CD4-positive, alpha-beta memory T cell (primary cell): ENCODE data around the gene TMEM174. TPM values are rescaled to one million over a fixed set of nuclear protein-coding genes. Genes with fewer than 3 reads are reported as not detected.
A peak's percentile ranks its signal among the peaks of the same experiment; 100 is the strongest.

Experiments
- CTCF ChIA-PET: fragments of 350-600 bp; sonication (Branson Sonifier 250); formaldehyde crosslinking; loops from one replicate; lab custom pipeline; 2021; ENCODE audit warnings: inconsistent platforms; ENCODE audit not compliant: partially characterized antibody; lab: Charles Lee
- POLR2A ChIA-PET: fragments of 350-600 bp; sonication (Branson Sonifier 250); formaldehyde crosslinking; loops from one replicate; lab custom pipeline; 2021; ENCODE audit not compliant: partially characterized antibody; lab: Charles Lee
- DNase-seq, 5 donors: peaks; one replicate each; pipeline versions ENCODE4 v3.0.0 to v3.0.0-alpha.2; 2020 to 2022; ENCODE audit warnings: mixed read lengths in 1 of 5
- H3K27ac ChIP-seq: one replicate; pipeline ENCODE4 v1.7.0; 2013; ENCODE audit warnings: low read depth, low read length
- H3K27me3 ChIP-seq: 2 replicates; pipeline ENCODE4 v1.7.0; 2013; ENCODE audit warnings: mild to moderate bottlenecking, low read length, moderate library complexity; ENCODE audit not compliant: insufficient read depth
- H3K36me3 ChIP-seq: 2 replicates; pipeline ENCODE4 v1.7.0; 2013; ENCODE audit warnings: mild to moderate bottlenecking, low read length, moderate library complexity; ENCODE audit not compliant: insufficient read depth
- H3K4me1 ChIP-seq: 2 replicates; pipeline ENCODE4 v1.7.0; 2013; ENCODE audit warnings: mild to moderate bottlenecking, low read length, moderate library complexity; ENCODE audit not compliant: insufficient read depth
- H3K4me3 ChIP-seq, 2 donors: one replicate each; pipeline ENCODE4 v1.7.0; 2013; ENCODE audit warnings: low read length in 2 of 2, mild to moderate bottlenecking in 1 of 2
- H3K9me3 ChIP-seq, 2 donors: one replicate each; pipeline ENCODE4 v1.7.0; 2013; ENCODE audit warnings: low read length in 2 of 2, control low read depth in 1 of 2; ENCODE audit not compliant: control insufficient read depth in 1 of 2
- H3K27ac Mint-ChIP-seq, 7 donors: one replicate each; pipeline ENCODE4 v1.8.0; 2020 to 2021; ENCODE audit warnings: mixed read lengths in 7 of 7, mild to moderate bottlenecking in 6 of 7, inconsistent platforms in 3 of 7, moderate library complexity in 3 of 7
- H3K27me3 Mint-ChIP-seq, 2 donors: one replicate each; pipeline ENCODE4 v1.8.0; 2020 to 2021; ENCODE audit warnings: mixed read lengths in 2 of 2
- H3K36me3 Mint-ChIP-seq, 2 donors: one replicate each; pipeline ENCODE4 v1.8.0; 2020 to 2021; ENCODE audit warnings: mixed read lengths in 2 of 2, inconsistent platforms in 1 of 2, mild to moderate bottlenecking in 1 of 2
- H3K4me1 Mint-ChIP-seq, 4 donors: one replicate each; pipeline ENCODE4 v1.8.0; 2020 to 2021; ENCODE audit warnings: mixed read lengths in 4 of 4, mild to moderate bottlenecking in 1 of 4
- H3K4me3 Mint-ChIP-seq, 8 donors: one replicate each; pipeline ENCODE4 v1.8.0; 2020 to 2021; ENCODE audit warnings: mixed read lengths in 8 of 8, mild to moderate bottlenecking in 7 of 8, moderate library complexity in 6 of 8, inconsistent platforms in 3 of 8
- H3K9me3 Mint-ChIP-seq, 8 donors: one replicate each; pipeline ENCODE4 v1.8.0; 2020 to 2021; ENCODE audit warnings: mixed read lengths in 8 of 8, mild to moderate bottlenecking in 5 of 8, inconsistent platforms in 3 of 8, moderate library complexity in 1 of 8
- intact Hi-C: fragments of 100-400 bp; cut with micrococcal nuclease; formaldehyde crosslinking; loops from one replicate; pipeline ENCODE4 v1.15.1; 2023
- polyA plus RNA-seq, 2 donors: library from polyadenylated mRNA; unstranded; fragments of 300-500 nt; fragmentation: Illumina TruSeq; gene quantifications; one replicate each; pipeline ENCODE4 v1.2.3, GENCODE V29; 2021
- total RNA-seq, 2 experiments: library from RNA; stranded (reverse); gene quantifications; one replicate each; pipeline ENCODE4 v1.2.3, GENCODE V29; 2021

Gene TMEM174
- total and polyA plus RNA-seq, 4 experiments from 2014 or later = not detected

- peaks cover 5% of the 10 kb centered on the region for H3K27me3 ChIP-seq
- ChIA-PET CTCF (no interaction called here), POLR2A (no interaction called here)
- H3K36me3 Mint-ChIP-seq = no peaks in the 10 kb centered on the region
- no peak overlapping the region for H3K4me3 Mint-ChIP-seq
- H3K27ac ChIP-seq = no peak overlapping the region
- no peaks in the 10 kb centered on the region for H3K9me3 ChIP-seq
- H3K4me1 ChIP-seq = no peaks in the 10 kb centered on the region
- no peak overlapping the region for H3K4me3 ChIP-seq
- no peaks in the 10 kb centered on the region for H3K9me3 Mint-ChIP-seq
- intact Hi-C loops = no loop called here
- H3K36me3 ChIP-seq = no peaks in the 10 kb centered on the region
- peaks cover 26 to 32% of the 10 kb centered on the region in 2 donors for H3K27me3 Mint-ChIP-seq
- no peak for DNase-seq
- no peak overlapping the region for H3K27ac Mint-ChIP-seq
- H3K4me1 Mint-ChIP-seq = peaks cover 0 to under 1% (median 0%) of the 10 kb centered on the region in 4 donors
Observed at GRCh38 chr5:73196201-73196600, 23.2 kb downstream of the TMEM174 start.

DNA sequence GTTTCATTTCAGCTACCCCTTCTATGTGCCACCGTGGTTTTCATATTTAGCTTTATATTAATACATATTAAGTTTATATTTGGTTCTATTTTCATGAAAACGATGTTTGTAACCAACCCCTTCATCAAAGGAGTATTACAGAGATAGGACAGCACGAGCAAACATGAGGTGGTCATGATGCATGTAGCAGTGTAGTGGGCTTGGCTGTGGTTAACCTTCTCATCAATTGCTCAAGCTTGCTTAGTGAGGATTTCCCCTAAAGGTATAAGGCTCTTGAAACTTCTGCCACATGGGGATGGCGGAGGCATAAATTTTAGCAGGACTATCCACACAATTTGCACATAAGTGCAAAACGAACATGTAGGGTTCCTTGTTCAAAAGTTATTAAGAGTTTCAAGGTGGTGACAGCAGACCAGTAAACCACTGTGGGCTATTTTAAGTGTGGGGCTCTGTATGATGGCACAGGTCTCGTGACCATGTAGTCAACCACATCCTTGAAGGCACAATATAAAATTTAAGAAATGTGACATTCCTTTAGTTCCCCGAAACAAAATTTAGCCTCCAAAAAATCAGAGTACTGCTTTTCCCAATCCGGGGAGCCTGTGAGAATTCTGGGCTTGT is 24.8 kb downstream of the TMEM174 start:
- H3K27ac Mint-ChIP-seq = no peak overlapping the region
- Histone ChIP-seq H3K4me3 (no peak overlapping the region), H3K27me3 (peaks cover 5% of the 10 kb centered on the region), H3K36me3 (no peaks in the 10 kb centered on the region), H3K9me3 (no peaks in the 10 kb centered on the region), H3K27ac (no peak overlapping the region), H3K4me1 (peaks cover 7% of the 10 kb centered on the region)
- intact Hi-C loops = no loop called here
- ChIA-PET POLR2A (no interaction called here), CTCF (interaction anchor here (1.5 kb wide), 1 partner anchor 18 kb away, joined by 6 read pairs; no protein-coding TSS in a partner anchor)
- peaks cover 34 to 37% of the 10 kb centered on the region in 2 donors for H3K27me3 Mint-ChIP-seq
- H3K36me3 Mint-ChIP-seq = no peaks in the 10 kb centered on the region
- H3K4me3 Mint-ChIP-seq = no peak overlapping the region
- H3K9me3 Mint-ChIP-seq = no peaks in the 10 kb centered on the region
- no peak for DNase-seq
- peaks cover 0 to 6% (median 3%) of the 10 kb centered on the region in 4 donors for H3K4me1 Mint-ChIP-seq

DNA sequence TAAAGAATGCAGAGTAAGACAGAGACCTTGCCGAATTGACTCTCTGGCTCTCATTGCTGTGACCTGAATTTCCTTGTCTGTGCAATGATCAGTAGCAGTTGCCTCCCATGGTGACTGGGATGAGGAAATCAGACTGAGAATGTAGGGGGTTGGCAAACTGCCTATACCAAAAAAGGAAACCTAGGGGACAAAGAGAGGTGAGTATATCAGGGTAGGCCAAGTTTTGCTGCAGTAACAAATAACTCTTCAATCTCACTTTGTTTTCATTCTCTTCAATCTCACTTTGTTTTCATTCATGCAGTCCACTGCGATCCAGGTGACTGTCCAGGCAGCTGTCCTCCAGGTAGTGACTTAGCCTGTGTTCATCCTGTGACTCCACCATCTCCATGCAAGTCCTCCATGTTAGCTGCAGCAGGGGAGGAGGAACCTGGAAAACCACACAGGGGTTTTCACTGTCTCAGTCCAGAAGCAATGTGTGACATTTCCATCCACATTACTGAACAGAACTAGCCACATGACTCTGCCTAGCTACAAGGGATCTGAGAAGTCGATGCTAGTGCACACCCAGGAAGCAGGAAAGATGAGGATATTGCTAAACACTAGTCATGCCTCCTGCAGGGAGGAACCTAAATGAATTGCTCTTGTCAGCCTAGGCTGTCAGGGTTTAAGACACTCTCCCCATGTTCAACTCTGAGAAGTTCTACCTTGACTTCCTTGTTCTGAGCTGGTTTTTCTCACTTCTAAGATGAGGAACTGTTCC is 26.0 kb downstream of the TMEM174 start:
- H3K36me3 ChIP-seq = no peaks in the 10 kb centered on the region
- H3K4me3 Mint-ChIP-seq = no peak overlapping the region
- H3K27me3 ChIP-seq = peaks cover 5% of the 10 kb centered on the region
- H3K36me3 Mint-ChIP-seq = no peaks in the 10 kb centered on the region
- H3K4me1 Mint-ChIP-seq = peaks cover 0 to 6% (median 3%) of the 10 kb centered on the region in 4 donors
- H3K4me1 ChIP-seq = peaks cover 7% of the 10 kb centered on the region
- no peak overlapping the region for H3K4me3 ChIP-seq
- no peaks in the 10 kb centered on the region for H3K9me3 ChIP-seq
- H3K27ac Mint-ChIP-seq = no peak overlapping the region
- H3K27ac ChIP-seq = no peak overlapping the region
- CTCF ChIA-PET = no interaction called here
- intact Hi-C loops = no loop called here
- POLR2A ChIA-PET = no interaction called here
- H3K27me3 Mint-ChIP-seq = peaks cover 35 to 36% of the 10 kb centered on the region in 2 donors
- no peaks in the 10 kb centered on the region for H3K9me3 Mint-ChIP-seq
- no peak for DNase-seq

- peaks cover 0 to 6% (median 3%) of the 10 kb centered on the region in 4 donors for H3K4me1 Mint-ChIP-seq
- H3K27ac ChIP-seq = no peak overlapping the region
- no peak overlapping the region for H3K4me3 Mint-ChIP-seq
- ChIA-PET POLR2A (no interaction called here), CTCF (interaction anchor here (1.5 to 2.8 kb wide), 2 partner anchors 22 to 243 kb away, joined by 4 to 10 read pairs; partner anchors contain the start of gene FCHO2)
- peaks cover 7% of the 10 kb centered on the region for H3K4me1 ChIP-seq
- no peaks in the 10 kb centered on the region for H3K9me3 Mint-ChIP-seq
- H3K36me3 Mint-ChIP-seq = no peaks in the 10 kb centered on the region
- no peaks in the 10 kb centered on the region for H3K9me3 ChIP-seq
- no peaks in the 10 kb centered on the region for H3K36me3 ChIP-seq
- H3K27me3 ChIP-seq = peaks cover 5% of the 10 kb centered on the region
- H3K27me3 Mint-ChIP-seq = peaks cover 32 to 36% of the 10 kb centered on the region in 2 donors
- intact Hi-C loops = no loop called here
- DNase-seq = no peak
- H3K27ac Mint-ChIP-seq = no peak overlapping the region
- no peak overlapping the region for H3K4me3 ChIP-seq
Observed at GRCh38 chr5:73199671-73200070, 26.7 kb downstream of the TMEM174 start.

DNA sequence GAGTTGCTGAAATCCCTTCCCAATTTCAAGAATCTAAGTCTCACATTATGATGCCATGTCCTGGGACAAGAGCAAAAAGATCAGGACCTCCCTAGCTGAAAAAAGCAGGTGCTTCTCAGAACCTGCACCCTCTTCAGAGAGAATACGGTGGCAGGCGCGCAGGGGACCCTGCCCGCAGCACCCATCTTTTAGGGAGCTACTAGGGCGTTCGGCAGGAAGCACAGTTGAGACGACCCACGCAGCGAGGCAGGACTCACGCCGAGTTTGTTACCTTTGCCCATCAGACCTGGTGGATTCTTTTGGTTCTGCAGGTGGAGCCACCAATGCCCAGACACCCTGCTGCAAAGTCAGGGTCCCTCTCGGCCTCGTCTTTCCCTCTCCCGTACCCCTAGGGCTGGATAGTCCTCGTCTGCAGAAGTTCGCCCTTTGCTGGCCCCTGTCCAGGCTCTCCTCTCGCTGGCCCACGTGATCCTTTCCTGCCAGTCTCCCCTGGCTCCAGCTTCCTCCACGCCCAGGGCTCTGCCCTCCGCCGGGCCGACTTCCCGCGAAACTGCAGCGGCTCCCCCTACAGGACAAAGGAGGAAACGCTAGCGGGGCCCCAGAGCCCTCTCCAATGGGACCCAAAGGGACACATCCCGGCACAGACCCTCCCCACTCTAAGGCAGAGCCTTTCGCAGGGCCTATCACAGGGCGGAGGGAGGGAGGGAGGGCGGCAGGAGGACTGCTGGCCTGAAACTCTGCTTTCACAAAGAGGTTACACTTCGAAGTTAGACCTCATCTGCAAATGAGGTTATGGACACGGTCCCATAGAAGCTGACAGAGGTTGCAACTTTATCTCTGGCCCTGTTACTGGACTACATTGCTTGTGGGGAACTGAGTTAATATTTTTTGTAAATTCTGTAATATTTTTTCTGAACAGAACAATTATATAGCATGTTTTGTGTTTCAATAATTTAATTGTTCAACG is 28.8 kb downstream of the TMEM174 start:
- H3K4me1 Mint-ChIP-seq = peaks cover 0 to 6% (median 3%) of the 10 kb centered on the region in 4 donors
- H3K4me3 ChIP-seq = no peak overlapping the region
- intact Hi-C loops = loop anchor here (1.0 to 2.0 kb wide), 4 partner anchors 67 to 449 kb away; no protein-coding TSS in a partner anchor
- H3K27me3 Mint-ChIP-seq = peaks cover 34 to 36% of the 10 kb centered on the region in 2 donors
- no peaks in the 10 kb centered on the region for H3K9me3 ChIP-seq
- DNase-seq = peak; percentile 53 to 62 (median 55)
- ChIA-PET POLR2A (interaction anchor here (1.0 kb wide), 1 partner anchor 15 kb away, joined by 3 read pairs; no protein-coding TSS in a partner anchor), CTCF (interaction anchor here (0.6 to 2.8 kb wide), 18 partner anchors 13 to 591 kb away, joined by 3 to 12 read pairs (median 3); partner anchors contain the start of gene FCHO2)
- peaks cover 7% of the 10 kb centered on the region for H3K4me1 ChIP-seq
- no peak overlapping the region for H3K27ac Mint-ChIP-seq
- no peak overlapping the region for H3K27ac ChIP-seq
- H3K27me3 ChIP-seq = peaks cover 4% of the 10 kb centered on the region
- H3K9me3 Mint-ChIP-seq = peaks cover 0 to 4% (median under 1%) of the 10 kb centered on the region in 8 donors
- H3K36me3 Mint-ChIP-seq = peaks cover 0 to 1% of the 10 kb centered on the region in 2 donors
- peak overlapping the region in 6 of 8 donors; percentile 31 to 77 (median 47) for H3K4me3 Mint-ChIP-seq
- no peaks in the 10 kb centered on the region for H3K36me3 ChIP-seq

- CTCF ChIA-PET = interaction anchor here (0.8 to 2.0 kb wide), 5 partner anchors 11 to 250 kb away, joined by 3 to 10 read pairs (median 3); no protein-coding TSS in a partner anchor
- H3K36me3 ChIP-seq = no peaks in the 10 kb centered on the region
- H3K27me3 Mint-ChIP-seq = peaks cover 46 to 51% of the 10 kb centered on the region in 2 donors
Observed at GRCh38 chr5:73204332-73204731, 31.3 kb downstream of the TMEM174 start.

More at GRCh38 chr5:73204332-73204731, 31.3 kb downstream of the TMEM174 start:
- DNase-seq = no peak
- Mint-ChIP-seq H3K36me3 (peaks cover 0 to 1% of the 10 kb centered on the region in 2 donors), H3K4me1 (peaks cover 0 to 6% (median 3%) of the 10 kb centered on the region in 4 donors), H3K27ac (no peak overlapping the region), H3K9me3 (peaks cover 0 to 21% (median 18%) of the 10 kb centered on the region in 8 donors), H3K4me3 (no peak overlapping the region)
- Histone ChIP-seq H3K27ac (no peak overlapping the region), H3K9me3 (no peaks in the 10 kb centered on the region), H3K27me3 (peaks cover 4% of the 10 kb centered on the region), H3K4me3 (no peak overlapping the region), H3K4me1 (peaks cover 7% of the 10 kb centered on the region)
- POLR2A ChIA-PET = no interaction called here
- intact Hi-C loops = no loop called here
